HG02840 (cell line): Measurements from ENCODE around the gene PPP3CA.

ENCODE experiments used
- ATAC-seq: cut with Tn5 transposase; IDR thresholded peaks from one replicate; pipeline ENCODE4 v1.9.1; 2021; ENCODE audit warnings: mild to moderate bottlenecking, moderate library complexity, moderate number of reproducible peaks; ENCODE audit not compliant: unreplicated experiment, low FRiP score

The PPP3CA gene

GRCh38 chr4:101071241-101071640 is 276.1 kb downstream of the PPP3CA start:
- ATAC-seq: no peak

- no peak for ATAC-seq
These were observed 279.2 kb downstream of the PPP3CA start for GRCh38 chr4:101068115-101068514.

GRCh38 chr4:101067383-101067782 is 279.9 kb downstream of the PPP3CA start:
- no peak for ATAC-seq

GRCh38 chr4:101066626-101067170 is 280.6 kb downstream of the PPP3CA start:
- ATAC-seq: no peak

GRCh38 chr4:101065935-101066485 is 281.3 kb downstream of the PPP3CA start:
- no peak for ATAC-seq

- no peak for ATAC-seq
These were observed 282.0 kb downstream of the PPP3CA start for GRCh38 chr4:101065346-101065745.

GRCh38 chr4:101064541-101065180 is 282.7 kb downstream of the PPP3CA start:
- ATAC-seq: no peak

- no peak for ATAC-seq
These were observed 291.9 kb downstream of the PPP3CA start for GRCh38 chr4:101055392-101055791.

- ATAC-seq: no peak
These were observed 296.5 kb downstream of the PPP3CA start for GRCh38 chr4:101050837-101051205.

- no peak for ATAC-seq
These were observed 297.1 kb downstream of the PPP3CA start for GRCh38 chr4:101050088-101050836.

GRCh38 chr4:101049549-101050001 is 297.8 kb downstream of the PPP3CA start:
- ATAC-seq: no peak

- no peak for ATAC-seq
These were observed 302.6 kb downstream of the PPP3CA start for GRCh38 chr4:101044766-101045165.

- no peak for ATAC-seq
These were observed 304.5 kb downstream of the PPP3CA start for GRCh38 chr4:101042847-101043246.

- no peak for ATAC-seq
These were observed 306.6 kb downstream of the PPP3CA start for GRCh38 chr4:101040776-101041175.

- no peak for ATAC-seq
These were observed 308.0 kb downstream of the PPP3CA start for GRCh38 chr4:101039367-101039766.

GRCh38 chr4:101037938-101038413 is 309.4 kb downstream of the PPP3CA start:
- ATAC-seq: no peak

- ATAC-seq: no peak
These were observed 310.1 kb downstream of the PPP3CA start for GRCh38 chr4:101037249-101037648.

- ATAC-seq: no peak
These were observed 311.8 kb downstream of the PPP3CA start for GRCh38 chr4:101035487-101035886.

GRCh38 chr4:101033986-101034385 is 313.3 kb downstream of the PPP3CA start:
- no peak for ATAC-seq

GRCh38 chr4:101032541-101032940 is 314.8 kb downstream of the PPP3CA start:
- no peak for ATAC-seq

GRCh38 chr4:101031971-101032370 is 315.4 kb downstream of the PPP3CA start:
- no peak for ATAC-seq
